OCI-LY3 (cell line): ENCODE data around the gene MED12L.

ENCODE experiments used
- CTCF ChIP-seq: fragments of 200-600, 300-600 bp; sonication (generic); IDR thresholded peaks from 2 replicates; pipeline ENCODE4 v1.5.1; 2014; ENCODE audit warnings: antibody characterized with exemption, low read length, low read depth
- EZH2phosphoT487 ChIP-seq: fragments of 200-600 bp; shearing (Covaris generic); IDR thresholded peaks from 2 replicates; pipeline ENCODE4 v1.6.1; 2018; ENCODE audit warnings: antibody characterized with exemption, mixed run types, low read depth

- TF ChIP-seq CTCF (no peak), EZH2phosphoT487 (no peak)
Measured at GRCh38 chr3:151107701-151108100, 22.2 kb downstream of the MED12L start.
